Fibroblast of villous mesenchyme (primary cell): ENCODE results near the gene AGBL4. TPM values are rescaled to one million over a fixed set of nuclear protein-coding genes. Genes with fewer than 3 reads are reported as not detected.
A peak's percentile ranks its signal among the peaks of the same experiment; 100 is the strongest.

ENCODE experiments used
- DNase-seq: peaks from one replicate; pipeline ENCODE4 v3.0.0-alpha.2; 2010; ENCODE audit warnings: low read depth
- H3K4me3 ChIP-seq: 2 replicates; pipeline ENCODE4 v1.5.1; 2011; ENCODE audit warnings: low read depth, mild to moderate bottlenecking, low read length
- CTCF ChIP-seq: IDR thresholded peaks from 2 replicates; pipeline ENCODE4 v1.5.1; 2012; ENCODE audit warnings: low read depth, mild to moderate bottlenecking, low read length; ENCODE audit not compliant: insufficient read depth
- total RNA-seq: library from RNA; depleted of rRNA; stranded (reverse); fragments of >200 nt; gene quantifications from 2 replicates; pipeline ENCODE4 v1.2.3, GENCODE V29; 2012

AGBL4 gene
- total RNA-seq, 1 donor = not detected

GRCh38 chr1:49204720-49205119 lies 819.0 kb downstream of the AGBL4 start:
- no peak for TF ChIP-seq CTCF
- DNase-seq = no peak
- H3K4me3 ChIP-seq = no peak overlapping the region

- DNase-seq = no peak
- no peak for TF ChIP-seq CTCF
Observed at GRCh38 chr1:49200738-49201137, 823.0 kb downstream of the AGBL4 start.

GRCh38 chr1:49199564-49199963 lies 824.2 kb downstream of the AGBL4 start:
- TF ChIP-seq CTCF = no peak
- DNase-seq = no peak
- no peak overlapping the region for H3K4me3 ChIP-seq

More at GRCh38 chr1:49200738-49201137, 823.0 kb downstream of the AGBL4 start:
- no peak overlapping the region for H3K4me3 ChIP-seq

- H3K4me3 ChIP-seq = no peak overlapping the region
- peak; percentile 51 for DNase-seq
- TF ChIP-seq CTCF = no peak
Observed at GRCh38 chr1:49197081-49197480, 826.7 kb downstream of the AGBL4 start.

- no peak for DNase-seq
Observed at GRCh38 chr1:49190138-49190537, 833.6 kb downstream of the AGBL4 start.

GRCh38 chr1:49187056-49187455 lies 836.7 kb downstream of the AGBL4 start:
- no peak overlapping the region for H3K4me3 ChIP-seq
- no peak for TF ChIP-seq CTCF
- DNase-seq = no peak

More at GRCh38 chr1:49190138-49190537, 833.6 kb downstream of the AGBL4 start:
- TF ChIP-seq CTCF = no peak
- H3K4me3 ChIP-seq = no peak overlapping the region

GRCh38 chr1:49185450-49185980 lies 838.2 kb downstream of the AGBL4 start:
- DNase-seq = no peak
- no peak overlapping the region for H3K4me3 ChIP-seq
- no peak for TF ChIP-seq CTCF
